ENCODE data around the gene KCNK7. TPM values are rescaled to one million over a fixed set of nuclear protein-coding genes. Genes with fewer than 3 reads are reported as not detected.

Gene KCNK7
- total RNA-seq, 1 experiment from 2014 or later, result 0.69 TPM

GRCh38 chr11:65623852-65624616 lies 28.4 kb upstream of the KCNK7 start:
- Histone ChIP-seq H3K27me3 (ENCODE audit: control insufficient read depth, insufficient read depth, low read length) (no peaks in the 10 kb centered on the region), H3K4me3 (ENCODE audit: low read depth in 2 of 2, low read length in 2 of 2) (no peak overlapping the region), H3K36me3 (ENCODE audit: control insufficient read depth, insufficient read depth, low read length) (peaks cover 21% of the 10 kb centered on the region; the same call in 1 of the 2 replicates), H3K9me3 (ENCODE audit: control insufficient read depth, insufficient read depth, low read depth, low read length) (no peaks in the 10 kb centered on the region), H3K4me1 (ENCODE audit: control insufficient read depth, insufficient read depth, low read length) (no peaks in the 10 kb centered on the region), H3K27ac (ENCODE audit: low read length) (no peak overlapping the region)
- ChIA-PET CTCF (no interaction called here), POLR2A (interaction anchor here (1.1 kb wide), 1 partner anchor 9 kb away, joined by 3 read pairs; no protein-coding TSS in a partner anchor)
- no TSS peak for BruUV-seq (replicated peaks)
- DNase-seq (ENCODE audit: low read depth, low spot score) (no peak), ATAC-seq (no peak)
- intact Hi-C loops (cut with micrococcal nuclease; ENCODE audit: unreplicated experiment) (no loop called here), in situ Hi-C loops (cut with HindIII; ENCODE audit: low pct_unique_long_range_greater_than_20kb, low sequenced_read_pairs) (no loop called here)
- TF ChIP-seq, protein P1, sequence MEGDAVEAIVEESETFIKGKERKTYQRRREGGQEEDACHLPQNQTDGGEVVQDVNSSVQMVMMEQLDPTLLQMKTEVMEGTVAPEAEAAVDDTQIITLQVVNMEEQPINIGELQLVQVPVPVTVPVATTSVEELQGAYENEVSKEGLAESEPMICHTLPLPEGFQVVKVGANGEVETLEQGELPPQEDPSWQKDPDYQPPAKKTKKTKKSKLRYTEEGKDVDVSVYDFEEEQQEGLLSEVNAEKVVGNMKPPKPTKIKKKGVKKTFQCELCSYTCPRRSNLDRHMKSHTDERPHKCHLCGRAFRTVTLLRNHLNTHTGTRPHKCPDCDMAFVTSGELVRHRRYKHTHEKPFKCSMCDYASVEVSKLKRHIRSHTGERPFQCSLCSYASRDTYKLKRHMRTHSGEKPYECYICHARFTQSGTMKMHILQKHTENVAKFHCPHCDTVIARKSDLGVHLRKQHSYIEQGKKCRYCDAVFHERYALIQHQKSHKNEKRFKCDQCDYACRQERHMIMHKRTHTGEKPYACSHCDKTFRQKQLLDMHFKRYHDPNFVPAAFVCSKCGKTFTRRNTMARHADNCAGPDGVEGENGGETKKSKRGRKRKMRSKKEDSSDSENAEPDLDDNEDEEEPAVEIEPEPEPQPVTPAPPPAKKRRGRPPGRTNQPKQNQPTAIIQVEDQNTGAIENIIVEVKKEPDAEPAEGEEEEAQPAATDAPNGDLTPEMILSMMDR (IDR thresholded peaks at IDR 0.05), result no peak
- TF ChIP-seq REST (IDR thresholded peaks at IDR 0.05; ENCODE audit: insufficient read depth in 1 of 2, low read depth in 2 of 2, low read length in 1 of 2), result no peak
- no peak for TF ChIP-seq SIN3A (IDR thresholded peaks at IDR 0.05; ENCODE audit: borderline replicate concordance, insufficient read depth, low read depth, low read length)
- TF ChIP-seq POLR2AphosphoS5 (IDR thresholded peaks at IDR 0.05; ENCODE audit: low read depth, low read length), result no peak
- no peak for TF ChIP-seq TCF7L2 (IDR thresholded peaks at IDR 0.05; ENCODE audit: low read depth, low read length)

DNA sequence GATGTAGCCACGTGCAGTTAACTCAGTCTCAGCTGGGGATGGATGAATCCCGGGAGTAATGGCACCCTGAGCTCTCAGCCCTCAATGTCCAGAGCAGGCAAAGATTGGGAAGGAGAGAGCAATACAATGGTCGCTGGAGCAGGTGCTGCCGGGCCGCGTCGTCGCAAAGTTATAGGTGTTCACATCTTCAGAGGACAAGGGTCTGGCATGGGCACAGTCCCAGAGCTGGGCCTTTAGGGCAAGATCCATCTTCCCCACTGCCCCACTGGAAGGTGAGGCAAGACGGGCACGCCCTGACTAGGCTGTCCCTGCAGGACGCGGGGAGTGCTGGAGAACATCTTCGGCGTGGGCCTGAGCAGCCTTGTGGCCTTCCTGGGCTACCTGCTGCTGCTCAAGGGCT lies 27.6 kb upstream of the KCNK7 start:
- H3K9me3 ChIP-seq (ENCODE audit: control insufficient read depth, insufficient read depth, low read depth, low read length), result no peaks in the 10 kb centered on the region
- ATAC-seq (no peak), DNase-seq (ENCODE audit: low read depth, low spot score) (no peak)
- BruUV-seq (replicated peaks), result no TSS peak
- in situ Hi-C loops (cut with HindIII; ENCODE audit: low pct_unique_long_range_greater_than_20kb, low sequenced_read_pairs) (no loop called here), intact Hi-C loops (cut with micrococcal nuclease; ENCODE audit: unreplicated experiment) (no loop called here)
- peaks cover 20% of the 10 kb centered on the region for H3K36me3 ChIP-seq (ENCODE audit: control insufficient read depth, insufficient read depth, low read length)
- TF ChIP-seq, protein P1 (IDR thresholded peaks at IDR 0.05), result no peak
- no peak for TF ChIP-seq POLR2AphosphoS5 (IDR thresholded peaks at IDR 0.05; ENCODE audit: low read depth, low read length)
- no peak for TF ChIP-seq SIN3A (IDR thresholded peaks at IDR 0.05; ENCODE audit: borderline replicate concordance, insufficient read depth, low read depth, low read length)
- TF ChIP-seq TCF7L2 (IDR thresholded peaks at IDR 0.05; ENCODE audit: low read depth, low read length), result no peak
- no peak for TF ChIP-seq REST (IDR thresholded peaks at IDR 0.05; ENCODE audit: insufficient read depth in 1 of 2, low read depth in 2 of 2, low read length in 1 of 2)
- POLR2A ChIA-PET, result interaction anchor here (1.1 kb wide), 1 partner anchor 8 kb away, joined by 3 read pairs; no protein-coding TSS in a partner anchor
- H3K27ac ChIP-seq (ENCODE audit: low read length), result no peak overlapping the region
- H3K27me3 ChIP-seq (ENCODE audit: control insufficient read depth, insufficient read depth, low read length), result no peaks in the 10 kb centered on the region
- no peaks in the 10 kb centered on the region for H3K4me1 ChIP-seq (ENCODE audit: control insufficient read depth, insufficient read depth, low read length)
- CTCF ChIA-PET, result interaction anchor here (0.7 kb wide), 1 partner anchor 98 kb away, joined by 4 read pairs; the partner anchor contains the start of gene RNASEH2C
- no peak overlapping the region for H3K4me3 ChIP-seq (ENCODE audit: low read depth in 2 of 2, low read length in 2 of 2)

Data from Panc1 (cell line).